Neural cell (in vitro differentiated cells): ENCODE measurements around the gene CHTF8. TPM values are rescaled to one million over a fixed set of nuclear protein-coding genes. Genes with fewer than 3 reads are reported as not detected.
"Not testable (repeated sequence)": the region's sequence is repeated elsewhere in the genome, so short reads cannot be mapped to it uniquely, and the experiment has no call there.

Source experiments
- H2AFZ ChIP-seq: fragments of 200-600, 300-800 bp; sonication (generic), shearing (Covaris generic); 2 replicates; pipeline ENCODE4 v1.6.0; 2014; ENCODE audit warnings: low read depth, mild to moderate bottlenecking, antibody characterized with exemption, low read length, moderate library complexity
- H3F3A ChIP-seq: fragments of 200-600 bp; shearing (Covaris generic); 2 replicates; pipeline ENCODE4 v1.6.1; 2016; ENCODE audit warnings: mild to moderate bottlenecking, moderate library complexity, mixed read lengths, antibody characterized with exemption, low read length; ENCODE audit not compliant: insufficient read depth, poor library complexity, severe bottlenecking
- H3K27ac ChIP-seq: fragments of 200-600, 300-800 bp; sonication (generic), shearing (Covaris generic); 2 replicates; pipeline ENCODE4 v1.5.1; 2014; ENCODE audit warnings: mild to moderate bottlenecking, low read length, moderate library complexity
- H3K27me3 ChIP-seq: fragments of 300-800, 200-600 bp; sonication (generic), shearing (Covaris generic); 2 replicates; pipeline ENCODE4 v1.6.0; 2014; ENCODE audit warnings: mild to moderate bottlenecking, low read depth, low read length, moderate library complexity; ENCODE audit not compliant: insufficient read depth
- H3K36me3 ChIP-seq: fragments of 300-800, 200-600 bp; sonication (generic), shearing (Covaris generic); 2 replicates; pipeline ENCODE4 v1.5.1; 2014; ENCODE audit warnings: mild to moderate bottlenecking, antibody characterized with exemption, low read length, moderate library complexity; ENCODE audit not compliant: insufficient read depth
- H3K4me2 ChIP-seq: fragments of 300-800, 200-600 bp; sonication (generic), shearing (Covaris generic); 2 replicates; pipeline ENCODE4 v1.6.0; 2014; ENCODE audit warnings: mild to moderate bottlenecking, low read length
- H3K4me3 ChIP-seq: fragments of 300-800, 200-600 bp; sonication (generic), shearing (Covaris generic); 2 replicates; pipeline ENCODE4 v1.5.1; 2014; ENCODE audit warnings: mild to moderate bottlenecking, low read length, moderate library complexity
- H3K79me2 ChIP-seq: fragments of 200-600 bp; shearing (Covaris generic); replicated peaks from 2 replicates; pipeline ENCODE4 v1.6.0; 2014; ENCODE audit warnings: mild to moderate bottlenecking, low read length, moderate library complexity; ENCODE audit not compliant: insufficient read depth
- H3K9ac ChIP-seq: fragments of 300-800, 200-600 bp; sonication (generic), shearing (Covaris generic); 2 replicates; pipeline ENCODE4 v1.6.1; 2016; ENCODE audit warnings: mild to moderate bottlenecking, low read length, mixed read lengths
- H3K9me2 ChIP-seq: fragments of 200-600 bp; shearing (Covaris generic); 2 replicates; pipeline ENCODE4 v1.6.1; 2016; ENCODE audit warnings: mild to moderate bottlenecking, low read length, mixed read lengths; ENCODE audit not compliant: insufficient read depth
- H3K9me3 ChIP-seq: fragments of 200-600, 300-800 bp; sonication (generic), shearing (Covaris generic); 2 replicates; pipeline ENCODE4 v1.6.1; 2016; ENCODE audit warnings: mild to moderate bottlenecking, mixed run types, low read length, moderate library complexity, mixed read lengths
- H4K20me1 ChIP-seq: fragments of 200-600 bp; shearing (Covaris generic); 2 replicates; pipeline ENCODE4 v1.6.1; 2016; ENCODE audit warnings: mild to moderate bottlenecking, mixed run types; ENCODE audit not compliant: insufficient read depth
- CTCF ChIP-seq: fragments of 450-650 bp; IDR thresholded peaks from 2 replicates; pipeline ENCODE4 v1.5.1; 2014; ENCODE audit warnings: antibody characterized with exemption, mild to moderate bottlenecking, moderate library complexity; ENCODE audit not compliant: poor library complexity, severe bottlenecking
- EP300 ChIP-seq: fragments of 450-650 bp; conservative IDR thresholded peaks from 2 replicates; pipeline ENCODE4 v1.6.1; 2014; ENCODE audit warnings: antibody characterized with exemption, mild to moderate bottlenecking, moderate library complexity; ENCODE audit not compliant: poor library complexity, severe bottlenecking
- POLR2AphosphoS5 ChIP-seq: IDR thresholded peaks from 2 replicates; pipeline ENCODE4 v1.6.1; 2012
- RAD21 ChIP-seq: fragments of 450-650 bp; conservative IDR thresholded peaks from 2 replicates; pipeline ENCODE4 v1.6.1; 2014; ENCODE audit warnings: antibody characterized with exemption, mild to moderate bottlenecking, moderate library complexity
- REST ChIP-seq: IDR thresholded peaks from 2 replicates; pipeline ENCODE4 v1.6.1; 2012; ENCODE audit warnings: borderline replicate concordance
- SMC3 ChIP-seq: fragments of 450-650 bp; conservative IDR thresholded peaks from 2 replicates; pipeline ENCODE4 v1.6.1; 2014; ENCODE audit warnings: antibody characterized with exemption, mild to moderate bottlenecking, moderate library complexity; ENCODE audit not compliant: poor library complexity
- TAF1 ChIP-seq: IDR thresholded peaks from 2 replicates; pipeline ENCODE4 v1.6.1; 2012; ENCODE audit warnings: low read depth
- polyA plus RNA-seq: library from polyadenylated mRNA; depleted of rRNA; stranded (reverse); fragments of >200 nt; gene quantifications from 2 replicates; pipeline ENCODE4 v1.2.3, GENCODE V29; 2014

CHTF8 gene
- polyA plus RNA-seq, 1 donor from 2014 or later: 109 TPM

GRCh38 chr16:69124961-69125360 is 7.4 kb downstream of the CHTF8 start:
- H3K27ac ChIP-seq, H3K36me3 ChIP-seq, H2AFZ ChIP-seq, H3F3A ChIP-seq, H3K27me3 ChIP-seq, H3K9ac ChIP-seq, H4K20me1 ChIP-seq, H3K4me2 ChIP-seq, H3K4me3 ChIP-seq, H3K9me2 ChIP-seq, H3K9me3 ChIP-seq: not testable (repeated sequence)
- H3K79me2 ChIP-seq: peaks cover 19% of the 10 kb centered on the region

DNA sequence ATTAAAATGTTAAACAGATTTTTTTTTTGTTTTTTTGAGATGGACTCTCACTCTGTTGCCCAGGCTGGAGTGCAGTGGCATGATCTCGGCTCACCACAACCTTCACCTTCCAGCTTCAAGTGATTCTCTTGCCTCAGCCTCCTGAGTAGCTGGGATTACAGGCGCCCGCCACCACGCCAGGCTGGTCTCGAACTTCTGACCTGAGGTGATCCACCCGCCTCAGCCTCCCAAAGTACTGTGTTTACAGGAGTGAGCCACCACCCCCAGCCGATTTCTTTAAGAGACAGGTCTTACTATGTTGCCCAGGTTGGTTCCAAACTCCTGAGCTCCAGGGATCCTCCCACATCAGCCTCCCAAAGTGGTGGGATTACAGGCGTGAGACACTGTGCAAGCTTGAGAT is 8.0 kb downstream of the CHTF8 start:
- H3K9me2 ChIP-seq, H3K4me3 ChIP-seq, H3K36me3 ChIP-seq, H3K27me3 ChIP-seq, H4K20me1 ChIP-seq, H3K9me3 ChIP-seq, H2AFZ ChIP-seq, H3K4me2 ChIP-seq, H3K27ac ChIP-seq, H3K9ac ChIP-seq, H3F3A ChIP-seq: not testable (repeated sequence)
- H3K79me2 ChIP-seq: peaks cover 13% of the 10 kb centered on the region

- no peaks in the 10 kb centered on the region for H3F3A ChIP-seq
- no peaks in the 10 kb centered on the region for H3K9me2 ChIP-seq
- H3K27me3 ChIP-seq: no peaks in the 10 kb centered on the region
- H3K4me3 ChIP-seq: no peak overlapping the region
- no peaks in the 10 kb centered on the region for H3K36me3 ChIP-seq
- no peak overlapping the region for H3K27ac ChIP-seq
- H4K20me1 ChIP-seq: no peaks in the 10 kb centered on the region
- H3K4me2 ChIP-seq: no peak overlapping the region
- no peak overlapping the region for H3K9ac ChIP-seq
- no peak overlapping the region for H2AFZ ChIP-seq
- H3K79me2 ChIP-seq: peaks cover 11% of the 10 kb centered on the region
- H3K9me3 ChIP-seq: no peaks in the 10 kb centered on the region
- TF ChIP-seq EP300: no peak
- peak; percentile 97 for TF ChIP-seq SMC3
- peak; percentile 91 for TF ChIP-seq CTCF
- TF ChIP-seq REST: no peak
- TF ChIP-seq TAF1: no peak
- peak; percentile 93 for TF ChIP-seq RAD21
- no peak for TF ChIP-seq POLR2AphosphoS5
These were observed 8.5 kb downstream of the CHTF8 start for GRCh38 chr16:69123910-69124309.
